ENCODE data around the gene POU2AF1.

The POU2AF1 gene

GRCh38 chr11:111363985-111364384, 15.1 kb downstream of the POU2AF1 start:
- TF ChIP-seq, protein P1, sequence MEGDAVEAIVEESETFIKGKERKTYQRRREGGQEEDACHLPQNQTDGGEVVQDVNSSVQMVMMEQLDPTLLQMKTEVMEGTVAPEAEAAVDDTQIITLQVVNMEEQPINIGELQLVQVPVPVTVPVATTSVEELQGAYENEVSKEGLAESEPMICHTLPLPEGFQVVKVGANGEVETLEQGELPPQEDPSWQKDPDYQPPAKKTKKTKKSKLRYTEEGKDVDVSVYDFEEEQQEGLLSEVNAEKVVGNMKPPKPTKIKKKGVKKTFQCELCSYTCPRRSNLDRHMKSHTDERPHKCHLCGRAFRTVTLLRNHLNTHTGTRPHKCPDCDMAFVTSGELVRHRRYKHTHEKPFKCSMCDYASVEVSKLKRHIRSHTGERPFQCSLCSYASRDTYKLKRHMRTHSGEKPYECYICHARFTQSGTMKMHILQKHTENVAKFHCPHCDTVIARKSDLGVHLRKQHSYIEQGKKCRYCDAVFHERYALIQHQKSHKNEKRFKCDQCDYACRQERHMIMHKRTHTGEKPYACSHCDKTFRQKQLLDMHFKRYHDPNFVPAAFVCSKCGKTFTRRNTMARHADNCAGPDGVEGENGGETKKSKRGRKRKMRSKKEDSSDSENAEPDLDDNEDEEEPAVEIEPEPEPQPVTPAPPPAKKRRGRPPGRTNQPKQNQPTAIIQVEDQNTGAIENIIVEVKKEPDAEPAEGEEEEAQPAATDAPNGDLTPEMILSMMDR (IDR thresholded peaks at IDR 0.05) = no peak
- Histone ChIP-seq H3K4me1 (ENCODE audit: control insufficient read depth in 1 of 2, insufficient read depth in 1 of 2, low read depth in 1 of 2, low read length in 1 of 2) (no peaks in the 10 kb centered on the region), H3K27me3 (no peaks in the 10 kb centered on the region), H3K4me3 (ENCODE audit: low read depth in 1 of 2, low read length in 1 of 2) (no peak overlapping the region), H3K9me3 (no peaks in the 10 kb centered on the region), H3K36me3 (no peaks in the 10 kb centered on the region), H3K27ac (no peak overlapping the region)

DNA sequence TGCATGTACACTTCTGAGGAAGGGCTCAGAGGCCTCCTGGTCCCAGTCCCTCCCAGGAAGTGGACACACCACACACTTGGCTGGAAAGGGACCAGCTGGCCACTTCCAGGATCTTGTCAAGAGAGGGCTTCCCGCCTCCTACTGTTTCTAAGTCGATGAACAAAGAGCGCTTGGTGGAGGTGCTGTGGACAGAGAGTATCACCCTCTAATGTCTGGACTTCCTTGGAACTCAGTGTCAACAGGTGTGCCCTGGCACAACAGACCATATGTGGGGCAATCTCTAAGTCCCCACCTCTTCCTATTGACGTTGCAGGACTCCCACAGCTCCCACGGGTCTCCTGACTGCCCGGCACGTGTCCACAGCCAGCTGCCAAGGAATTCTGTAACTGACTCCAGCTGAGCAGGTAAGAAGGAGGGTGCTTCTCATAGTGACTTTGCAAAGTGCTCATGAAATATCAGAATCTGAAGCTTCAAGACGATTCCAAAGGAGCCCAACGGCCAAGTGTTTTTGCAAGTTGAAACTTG, 16.1 kb downstream of the POU2AF1 start:
- Histone ChIP-seq H3K9me3 (no peaks in the 10 kb centered on the region), H3K4me1 (ENCODE audit: control insufficient read depth in 1 of 2, insufficient read depth in 1 of 2, low read depth in 1 of 2, low read length in 1 of 2) (no peaks in the 10 kb centered on the region)
- TF ChIP-seq, protein P1 (IDR thresholded peaks at IDR 0.05) = no peak

GRCh38 chr11:111361874-111362273, 17.2 kb downstream of the POU2AF1 start:
- Histone ChIP-seq H3K9me3 (no peaks in the 10 kb centered on the region), H3K36me3 (no peaks in the 10 kb centered on the region), H3K4me1 (ENCODE audit: control insufficient read depth in 1 of 2, insufficient read depth in 1 of 2, low read depth in 1 of 2, low read length in 1 of 2) (no peaks in the 10 kb centered on the region), H3K27me3 (no peaks in the 10 kb centered on the region), H3K27ac (no peak overlapping the region), H3K4me3 (ENCODE audit: low read depth in 1 of 2, low read length in 1 of 2) (no peak overlapping the region)
- TF ChIP-seq, protein P1 (IDR thresholded peaks at IDR 0.05) = no peak

More for the DNA sequence above, 16.1 kb downstream of the POU2AF1 start:
- Histone ChIP-seq H3K36me3 (no peaks in the 10 kb centered on the region), H3K27ac (no peak overlapping the region), H3K27me3 (no peaks in the 10 kb centered on the region), H3K4me3 (ENCODE audit: low read depth in 1 of 2, low read length in 1 of 2) (no peak overlapping the region)

- no peaks in the 10 kb centered on the region for H3K4me1 ChIP-seq (ENCODE audit: control insufficient read depth in 1 of 2, insufficient read depth in 1 of 2, low read depth in 1 of 2, low read length in 1 of 2)
- H3K4me3 ChIP-seq (ENCODE audit: low read depth in 1 of 2, low read length in 1 of 2) = no peak overlapping the region
- TF ChIP-seq, protein P1 (IDR thresholded peaks at IDR 0.05) = no peak
These were observed 17.8 kb downstream of the POU2AF1 start for GRCh38 chr11:111361052-111361801.

GRCh38 chr11:111360150-111361043, 18.7 kb downstream of the POU2AF1 start:
- H3K4me1 ChIP-seq (ENCODE audit: control insufficient read depth in 1 of 2, insufficient read depth in 1 of 2, low read depth in 1 of 2, low read length in 1 of 2) = no peaks in the 10 kb centered on the region
- H3K9me3 ChIP-seq = no peaks in the 10 kb centered on the region
- no peak overlapping the region for H3K4me3 ChIP-seq (ENCODE audit: low read depth in 1 of 2, low read length in 1 of 2)
- TF ChIP-seq, protein P1 (IDR thresholded peaks at IDR 0.05) = no peak
- no peaks in the 10 kb centered on the region for H3K27me3 ChIP-seq
- H3K27ac ChIP-seq = no peak overlapping the region
- H3K36me3 ChIP-seq = no peaks in the 10 kb centered on the region

More at GRCh38 chr11:111361052-111361801, 17.8 kb downstream of the POU2AF1 start:
- Histone ChIP-seq H3K36me3 (no peaks in the 10 kb centered on the region), H3K27me3 (no peaks in the 10 kb centered on the region), H3K9me3 (no peaks in the 10 kb centered on the region), H3K27ac (no peak overlapping the region)
